ENCODE measurements around the gene ARL6IP4.

DNA sequence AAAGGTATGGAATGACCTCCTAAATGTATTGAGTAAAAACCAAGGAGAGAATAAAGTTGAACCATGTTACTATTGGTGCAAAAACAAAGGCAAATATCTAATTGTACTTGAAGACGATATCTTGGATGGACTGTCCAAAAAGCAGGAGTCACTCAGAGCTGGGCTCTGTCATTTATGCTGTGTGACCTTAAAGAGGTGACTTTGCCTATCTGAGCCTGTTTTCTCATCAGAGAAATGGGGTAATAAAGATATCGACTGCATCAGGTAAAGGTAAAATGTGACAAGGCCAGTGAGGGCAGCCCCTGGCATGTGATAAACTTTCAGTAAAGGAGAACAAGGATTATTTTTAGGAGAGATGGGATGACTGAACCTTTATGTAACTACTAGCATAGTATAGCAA lies 12.4 kb upstream of the ARL6IP4 start:
- no peak for TF ChIP-seq POLR2A (IDR thresholded peaks at IDR 0.05; ENCODE audit: extremely low read depth, insufficient read length)
- TF ChIP-seq, protein P1, sequence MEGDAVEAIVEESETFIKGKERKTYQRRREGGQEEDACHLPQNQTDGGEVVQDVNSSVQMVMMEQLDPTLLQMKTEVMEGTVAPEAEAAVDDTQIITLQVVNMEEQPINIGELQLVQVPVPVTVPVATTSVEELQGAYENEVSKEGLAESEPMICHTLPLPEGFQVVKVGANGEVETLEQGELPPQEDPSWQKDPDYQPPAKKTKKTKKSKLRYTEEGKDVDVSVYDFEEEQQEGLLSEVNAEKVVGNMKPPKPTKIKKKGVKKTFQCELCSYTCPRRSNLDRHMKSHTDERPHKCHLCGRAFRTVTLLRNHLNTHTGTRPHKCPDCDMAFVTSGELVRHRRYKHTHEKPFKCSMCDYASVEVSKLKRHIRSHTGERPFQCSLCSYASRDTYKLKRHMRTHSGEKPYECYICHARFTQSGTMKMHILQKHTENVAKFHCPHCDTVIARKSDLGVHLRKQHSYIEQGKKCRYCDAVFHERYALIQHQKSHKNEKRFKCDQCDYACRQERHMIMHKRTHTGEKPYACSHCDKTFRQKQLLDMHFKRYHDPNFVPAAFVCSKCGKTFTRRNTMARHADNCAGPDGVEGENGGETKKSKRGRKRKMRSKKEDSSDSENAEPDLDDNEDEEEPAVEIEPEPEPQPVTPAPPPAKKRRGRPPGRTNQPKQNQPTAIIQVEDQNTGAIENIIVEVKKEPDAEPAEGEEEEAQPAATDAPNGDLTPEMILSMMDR (IDR thresholded peaks at IDR 0.05; ENCODE audit: low read depth, low read length), result no peak
- TF ChIP-seq, protein P2, sequence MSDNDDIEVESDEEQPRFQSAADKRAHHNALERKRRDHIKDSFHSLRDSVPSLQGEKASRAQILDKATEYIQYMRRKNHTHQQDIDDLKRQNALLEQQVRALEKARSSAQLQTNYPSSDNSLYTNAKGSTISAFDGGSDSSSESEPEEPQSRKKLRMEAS (IDR thresholded peaks at IDR 0.05; ENCODE audit: low read depth, low read length), result no peak

Measured in NB4 (cell line).